ENCODE measurements around the gene NSMF.

The NSMF gene

GRCh38 chr9:137459152-137459600 is at the start of gene NSMF:
Gene NSMF (minus strand): TSS chr9:137459334. CDS start chr9:137459102, 232 bp downstream.
- DNase-seq (ENCODE audit: low spot score) = peak; percentile 78

DNA sequence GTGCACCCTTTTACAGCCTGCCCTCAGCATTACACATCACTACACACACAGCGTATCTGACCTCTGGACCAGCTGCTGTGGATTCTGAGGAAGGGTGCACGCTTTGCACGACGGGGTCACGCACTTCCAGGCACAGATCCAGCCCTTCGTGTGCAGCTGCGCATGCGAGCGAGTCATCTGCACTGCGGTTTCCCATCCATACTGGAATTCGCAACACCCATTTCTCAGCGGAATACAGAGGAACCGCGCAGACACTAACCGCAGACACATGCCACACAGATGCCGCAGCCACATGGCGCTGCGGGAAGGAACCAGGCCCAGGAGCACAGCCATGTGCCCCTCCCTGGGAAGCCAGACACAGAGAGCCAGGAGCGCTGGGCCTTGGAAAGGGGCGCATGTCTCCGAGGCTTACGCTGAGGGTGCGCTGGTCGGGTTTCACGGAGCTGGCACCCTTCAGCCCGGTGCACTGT is 47.6 kb upstream of the NSMF start:
- DNase-seq (ENCODE audit: low spot score) = no peak

DNA sequence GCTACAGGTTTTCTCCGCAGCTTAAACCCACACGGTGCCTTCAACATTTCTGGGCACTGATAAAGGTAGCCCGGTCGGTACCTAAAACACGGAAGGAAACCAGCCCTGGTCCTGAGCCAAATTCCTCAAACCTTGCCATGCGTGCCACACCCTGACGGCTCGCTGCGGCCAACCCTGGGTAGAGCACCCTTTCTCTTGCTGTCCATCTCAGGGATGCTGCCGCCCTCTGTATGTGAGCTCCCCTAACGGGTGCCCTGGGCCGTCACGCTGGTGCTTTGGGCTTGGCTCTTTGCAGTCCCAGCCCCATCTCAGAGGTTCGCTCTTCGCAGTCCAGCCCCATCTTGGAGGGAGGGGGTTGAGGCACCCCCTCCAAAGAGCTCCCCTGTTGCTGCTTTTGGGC is 47.1 kb upstream of the NSMF start:
- no peak for DNase-seq (ENCODE audit: low spot score)

GRCh38 chr9:137505421-137506140 is 46.4 kb upstream of the NSMF start:
- no peak for DNase-seq (ENCODE audit: low spot score)

DNA sequence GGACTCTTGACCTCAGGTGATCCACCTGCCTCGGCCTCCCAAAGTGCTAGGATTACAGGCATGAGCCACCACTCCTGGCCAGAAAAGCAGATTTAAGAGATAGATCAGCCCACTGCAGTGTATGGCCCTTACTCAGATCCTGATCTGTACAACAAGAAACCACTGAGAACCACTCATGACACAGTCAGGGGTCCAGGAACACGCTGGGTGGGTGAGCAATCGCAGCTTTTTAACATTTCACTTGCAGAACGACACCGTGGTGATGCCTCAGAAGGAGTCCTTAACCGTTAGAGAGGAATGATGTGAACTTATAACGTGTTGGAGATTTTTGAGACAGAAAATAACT is 45.3 kb upstream of the NSMF start:
- DNase-seq (ENCODE audit: low spot score) = peak; percentile 22

GRCh38 chr9:137502008-137502911 is 43.1 kb upstream of the NSMF start:
- DNase-seq (ENCODE audit: low spot score) = peak; percentile 12

DNA sequence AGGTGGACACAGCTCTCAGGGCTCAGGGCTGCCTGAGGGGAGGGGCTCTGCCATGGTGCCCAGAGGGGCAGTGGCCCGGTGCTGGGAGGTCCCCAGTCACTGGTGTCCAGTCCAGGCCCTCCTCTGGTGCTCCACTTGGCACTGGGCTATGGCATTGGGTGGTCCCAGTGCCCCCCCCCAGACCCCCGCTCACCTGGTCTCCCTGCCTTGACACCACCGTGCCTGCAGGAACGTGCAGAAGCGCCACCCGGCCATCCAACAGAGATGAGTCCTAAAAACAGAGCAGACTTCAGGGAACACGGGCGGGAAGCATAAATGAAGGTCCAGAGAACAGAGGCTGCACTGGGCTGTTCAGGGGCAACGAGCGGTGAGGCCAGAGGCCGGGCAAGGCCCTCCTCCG is 42.3 kb upstream of the NSMF start:
- DNase-seq (ENCODE audit: low spot score) = no peak

GRCh38 chr9:137500666-137501397 is 41.7 kb upstream of the NSMF start:
- DNase-seq (ENCODE audit: low spot score) = no peak

- no peak for DNase-seq (ENCODE audit: low spot score)
These were observed 40.9 kb upstream of the NSMF start for GRCh38 chr9:137499858-137500661.

DNA sequence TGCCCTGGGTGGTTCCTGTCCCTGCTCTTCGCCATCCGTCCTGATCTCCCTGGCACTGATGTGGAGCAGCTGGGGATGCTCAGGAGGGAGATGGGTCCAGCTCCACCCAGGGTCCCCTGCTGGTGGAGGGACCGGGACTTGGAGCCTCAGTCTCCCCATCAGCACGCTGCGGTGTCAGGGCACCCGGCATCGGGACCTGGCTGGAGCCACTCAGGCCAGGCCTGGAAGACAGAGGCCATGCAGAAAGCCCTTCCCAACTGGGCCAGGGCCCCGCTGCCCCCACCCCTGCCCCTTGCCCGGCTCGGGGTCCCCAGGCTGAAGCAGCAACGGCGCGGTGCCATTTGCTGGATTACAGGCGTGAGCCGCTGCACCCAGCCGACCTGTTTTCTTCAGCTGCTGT is 40.3 kb upstream of the NSMF start:
- DNase-seq (ENCODE audit: low spot score) = no peak

DNA sequence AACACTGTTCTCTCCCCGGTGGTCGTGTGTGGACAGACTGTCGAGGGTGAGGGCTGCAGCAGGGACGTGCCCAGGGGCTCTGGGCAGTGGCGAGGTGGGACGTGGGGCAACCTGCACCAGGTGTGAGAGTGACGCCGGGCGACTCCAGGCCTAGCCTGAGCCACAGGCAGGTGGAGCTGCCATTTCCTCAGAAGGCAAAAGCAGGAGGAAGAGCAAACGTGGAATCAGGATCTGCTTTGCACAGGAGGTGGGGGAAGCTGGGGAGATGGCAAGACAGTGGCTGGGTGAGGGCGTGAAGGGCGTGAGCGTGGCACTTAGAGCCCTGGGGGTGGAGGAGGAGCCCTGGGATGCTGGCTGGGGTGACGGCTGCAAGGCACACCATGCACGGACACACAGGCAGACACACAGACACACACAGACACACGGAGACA is 39.6 kb upstream of the NSMF start:
- DNase-seq (ENCODE audit: low spot score) = no peak

- DNase-seq (ENCODE audit: low spot score) = no peak
These were observed 39.0 kb upstream of the NSMF start for GRCh38 chr9:137497921-137498719.

DNA sequence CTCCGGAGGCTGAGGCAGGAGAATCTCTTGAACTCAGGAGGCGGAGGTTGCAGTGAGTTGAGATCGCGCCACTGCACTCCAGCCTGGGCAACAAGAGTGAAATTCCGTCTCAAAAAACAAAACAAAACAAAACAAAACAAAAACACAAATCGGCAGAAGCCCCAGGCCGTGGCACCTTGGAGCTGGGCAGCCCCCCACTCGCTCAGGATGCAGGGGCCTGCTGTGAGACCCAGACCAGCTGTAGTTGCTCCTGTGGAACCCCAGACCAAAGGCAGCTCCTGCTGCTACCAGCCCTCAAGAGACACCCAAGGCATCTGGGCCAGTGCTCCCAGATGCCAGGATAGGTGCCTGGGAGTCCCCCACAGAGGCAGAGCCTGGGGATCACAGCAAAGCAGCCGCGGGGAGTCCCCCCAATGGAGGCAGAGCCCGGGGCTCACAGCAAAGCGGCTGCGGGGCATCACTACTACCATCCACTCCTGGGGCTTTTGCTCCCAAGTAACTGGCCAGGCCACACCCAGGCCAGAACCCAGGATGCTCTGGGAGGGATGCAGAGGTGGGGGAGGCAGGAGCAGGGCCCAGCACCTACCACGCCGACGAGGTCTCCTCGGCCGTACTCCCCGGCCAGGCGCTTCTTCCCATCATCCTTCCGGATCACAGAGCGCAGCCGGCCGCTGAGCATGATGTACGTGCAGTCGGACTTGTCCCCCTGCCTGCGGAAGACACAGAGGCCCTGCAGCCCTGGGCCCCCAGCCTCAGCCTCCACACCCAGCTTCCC is 37.7 kb upstream of the NSMF start:
- DNase-seq (ENCODE audit: low spot score) = no peak

DNA sequence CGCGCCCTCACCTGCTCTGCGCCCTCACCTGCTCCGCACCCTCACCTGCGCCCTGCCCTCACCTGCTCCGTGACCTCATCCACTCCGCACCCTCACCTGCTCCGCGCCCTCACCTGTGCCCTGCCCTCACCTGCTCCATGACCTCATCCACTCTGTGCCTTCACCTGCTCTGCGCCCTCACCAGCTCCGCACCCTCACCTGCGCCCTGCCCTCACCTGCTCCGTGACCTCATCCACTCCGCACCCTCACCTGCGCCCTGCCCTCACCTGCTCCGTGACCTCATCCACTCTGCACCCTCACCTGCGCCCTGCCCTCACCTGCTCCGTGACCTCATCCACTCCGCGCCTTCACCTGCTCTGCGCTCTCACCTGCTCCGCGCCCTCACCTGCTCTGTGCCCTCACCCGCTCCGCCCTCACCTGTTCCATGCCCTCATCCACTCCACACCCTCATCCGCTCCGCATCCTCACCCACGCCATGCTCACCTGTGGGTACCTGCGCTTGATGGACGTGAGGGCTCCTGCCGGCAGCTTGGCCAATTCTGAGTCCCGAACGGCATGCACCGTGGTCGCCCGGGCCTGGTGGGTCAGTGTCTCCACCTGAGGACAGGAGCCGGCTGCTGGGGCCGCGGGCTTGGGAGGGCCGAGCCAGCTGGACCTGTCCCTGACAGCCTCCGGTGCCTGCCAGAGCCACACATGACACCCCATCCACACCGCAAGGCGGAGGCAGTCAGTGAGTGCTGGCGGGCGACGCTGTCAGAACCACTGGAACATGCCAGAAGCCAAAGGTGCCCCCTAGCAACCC is 35.6 kb upstream of the NSMF start:
- DNase-seq (ENCODE audit: low spot score) = no peak

DNA sequence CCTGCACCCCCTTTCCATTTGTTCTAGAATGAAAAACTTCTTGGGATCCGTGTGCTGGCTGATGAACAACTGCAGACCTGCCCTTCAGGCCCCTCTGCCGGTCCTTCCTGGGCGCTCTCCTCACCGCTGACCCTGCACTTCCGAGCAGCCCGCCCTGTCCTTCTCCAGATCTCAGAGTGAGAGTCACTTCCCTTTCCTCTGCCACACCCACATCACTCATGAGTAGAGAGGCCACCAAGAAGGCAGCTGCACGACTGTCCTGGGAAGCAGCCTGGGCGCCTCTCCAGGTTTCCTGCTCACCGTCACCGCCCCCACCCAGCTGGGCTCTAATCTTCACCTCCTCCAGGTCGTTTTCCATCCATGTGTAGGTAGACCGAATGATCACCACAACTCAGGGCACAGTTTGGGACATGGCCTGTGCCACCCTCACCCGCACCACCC is 35.0 kb upstream of the NSMF start:
- DNase-seq (ENCODE audit: low spot score) = no peak

- DNase-seq (ENCODE audit: low spot score) = no peak
These were observed 34.4 kb upstream of the NSMF start for GRCh38 chr9:137493364-137494103.

- DNase-seq (ENCODE audit: low spot score) = peak; percentile 16
These were observed 33.6 kb upstream of the NSMF start for GRCh38 chr9:137492464-137493363.
